HCT116 (cell line): ENCODE results near the gene TARS3. TPM values are rescaled to one million over a fixed set of nuclear protein-coding genes. Genes with fewer than 3 reads are reported as not detected.

Experiments used
- ATAC-seq: fragments of 200-7000 bp; cut with Tn5 transposase; 2 replicates; pipeline ENCODE4 v1.9.1; 2020; ENCODE audit warnings: mild to moderate bottlenecking, moderate library complexity
- BruUV-seq: library from RNA; stranded (reverse); fragments of 400-500 nt; replicated peaks from 2 replicates; lab custom pipeline; 2021; lab: Mats Ljungman, UMichigan
- CTCF ChIA-PET: fragments of 300-600 bp; sonication (Branson Sonifier 250); formaldehyde crosslinking; loops from one replicate; lab custom pipeline; 2021; ENCODE audit warnings: antibody characterized with exemption; lab: Charles Lee
- POLR2A ChIA-PET: fragments of 300-600, 350-600 bp; sonication (Branson Sonifier 250); formaldehyde crosslinking; loops from one replicate; lab custom pipeline; 2021; ENCODE audit warnings: antibody characterized with exemption; lab: Charles Lee
- RAD21 ChIA-PET, 2 experiments: fragments of 300-600 bp; sonication (Branson Sonifier 250); formaldehyde crosslinking; loops; one replicate each; lab custom pipeline; 2023; ENCODE audit warnings: low total read pairs in 2 of 2; ENCODE audit not compliant: uncharacterized antibody in 2 of 2, unreplicated experiment in 2 of 2, low non-redundant PET in 1 of 2; lab: Charles Lee
- DNase-seq: peaks from one replicate; pipeline ENCODE4 v3.0.0-alpha.2; 2010; ENCODE audit warnings: low read depth, low spot score
- H2AFZ ChIP-seq: fragments of 200-600 bp; shearing (Covaris generic), sonication (generic); 2 replicates; pipeline ENCODE4 v1.6.1; 2017; ENCODE audit warnings: low read depth, mixed run types, mixed read lengths, antibody characterized with exemption, low read length; ENCODE audit not compliant: poor library complexity, severe bottlenecking
- H3K27ac ChIP-seq: 2 replicates; pipeline ENCODE4 v1.5.1; 2012; ENCODE audit warnings: low read depth, low read length
- H3K27me3 ChIP-seq: fragments of 200-600 bp; sonication (generic); 2 replicates; pipeline ENCODE4 v1.6.1; 2016; ENCODE audit warnings: mixed run types, low read length, mixed read lengths; ENCODE audit not compliant: insufficient read depth
- H3K36me3 ChIP-seq, 2 experiments: fragments of 200-500 bp in 1 of 2; fragments of 200-600 bp in 1 of 2; sonication (Bioruptor generic) in 1 of 2; sonication (generic) in 1 of 2; 2 replicates each; pipeline versions ENCODE4 v1.5.1 to v1.6.1; 2014 to 2016; ENCODE audit warnings: low read length in 2 of 2, inconsistent platforms in 1 of 2, mixed read lengths in 1 of 2, mixed run types in 1 of 2; ENCODE audit not compliant: insufficient read depth in 2 of 2, control insufficient read depth in 1 of 2
- H3K4me1 ChIP-seq, 2 experiments: fragments of 200-600 bp in 1 of 2; sonication (generic) in 1 of 2; 2 replicates each; pipeline versions ENCODE4 v1.5.1 to v1.6.1; 2012 to 2017; ENCODE audit warnings: low read length in 2 of 2, inconsistent platforms in 1 of 2, mild to moderate bottlenecking in 1 of 2, mixed read lengths in 1 of 2, mixed run types in 1 of 2, moderate library complexity in 1 of 2; ENCODE audit not compliant: insufficient read depth in 2 of 2, control insufficient read depth in 1 of 2
- H3K4me2 ChIP-seq: fragments of 200-600 bp; sonication (generic); 2 replicates; pipeline ENCODE4 v1.6.1; 2017; ENCODE audit warnings: mixed run types, low read length, mixed read lengths
- H3K4me3 ChIP-seq, 2 experiments: fragments of 200-600 bp in 1 of 2; sonication (generic) in 1 of 2; replicated peaks in 1 of 2; 2 replicates each; pipeline ENCODE4 v1.5.1; 2011 to 2016; ENCODE audit warnings: low read length in 2 of 2, control low read depth in 1 of 2, low read depth in 1 of 2, mild to moderate bottlenecking in 1 of 2, mixed read lengths in 1 of 2, mixed run types in 1 of 2
- H3K79me2 ChIP-seq: fragments of 200-600 bp; sonication (generic); 2 replicates; pipeline ENCODE4 v1.6.1; 2017; ENCODE audit warnings: mild to moderate bottlenecking, mixed run types, low read length, moderate library complexity, mixed read lengths; ENCODE audit not compliant: insufficient read depth
- H3K9ac ChIP-seq: fragments of 200-600 bp; sonication (generic); 2 replicates; pipeline ENCODE4 v1.6.1; 2016; ENCODE audit warnings: low read length, mixed read lengths
- H3K9me2 ChIP-seq: fragments of 200-600 bp; sonication (generic), shearing (Covaris generic); 2 replicates; pipeline ENCODE4 v1.6.1; 2017; ENCODE audit warnings: mixed run types, mild to moderate bottlenecking, moderate library complexity; ENCODE audit not compliant: insufficient read depth
- H3K9me3 ChIP-seq, 2 experiments: fragments of 200-500 bp in 1 of 2; fragments of 200-600 bp in 1 of 2; sonication (Bioruptor generic) in 1 of 2; sonication (generic) in 1 of 2; 2 replicates each; pipeline ENCODE4 v1.6.1; 2014 to 2017; ENCODE audit warnings: low read length in 2 of 2, mixed read lengths in 2 of 2, inconsistent platforms in 1 of 2, low read depth in 1 of 2, mild to moderate bottlenecking in 1 of 2, mixed run types in 1 of 2, moderate library complexity in 1 of 2; ENCODE audit not compliant: control insufficient read depth in 1 of 2, insufficient read depth in 1 of 2
- H4K20me1 ChIP-seq: fragments of 200-600 bp; sonication (generic), shearing (Covaris generic); 2 replicates; pipeline ENCODE4 v1.6.1; 2017; ENCODE audit warnings: mixed run types, mild to moderate bottlenecking, moderate library complexity; ENCODE audit not compliant: insufficient read depth
- CBX3 ChIP-seq: IDR thresholded peaks from 2 replicates; pipeline ENCODE4 v1.6.1; 2012; ENCODE audit warnings: low read depth
- EGR1 ChIP-seq: IDR thresholded peaks from 2 replicates; pipeline ENCODE4 v1.6.1; 2012; ENCODE audit warnings: low read depth
- ELF1 ChIP-seq: IDR thresholded peaks from 2 replicates; pipeline ENCODE4 v1.6.1; 2012; ENCODE audit warnings: low read depth, borderline replicate concordance
- EZH2 ChIP-seq: fragments of 200-600 bp; sonication (generic); IDR thresholded peaks from 2 replicates; pipeline ENCODE4 v1.6.1; 2017; ENCODE audit warnings: antibody characterized with exemption, mixed run types
- FOSL1 ChIP-seq: IDR thresholded peaks from 2 replicates; pipeline ENCODE4 v1.6.1; 2012; ENCODE audit warnings: low read depth
- JUND ChIP-seq: IDR thresholded peaks from 2 replicates; pipeline ENCODE4 v1.6.1; 2012
- POLR2A ChIP-seq: IDR thresholded peaks from 2 replicates; pipeline ENCODE4 v1.7.0; 2011; ENCODE audit warnings: borderline replicate concordance; ENCODE audit not compliant: insufficient read depth, insufficient read length; ENCODE audit errors: extremely low read depth
- POLR2AphosphoS5 ChIP-seq: IDR thresholded peaks from 2 replicates; pipeline ENCODE4 v1.6.1; 2011; ENCODE audit warnings: mild to moderate bottlenecking, low read depth, low read length, moderate library complexity
- RAD21 ChIP-seq: IDR thresholded peaks from 2 replicates; pipeline ENCODE4 v1.6.1; 2012; ENCODE audit warnings: low read depth, mild to moderate bottlenecking
- SIN3A ChIP-seq: IDR thresholded peaks from 2 replicates; pipeline ENCODE4 v1.6.1; 2012; ENCODE audit warnings: low read depth
- SRF ChIP-seq: IDR thresholded peaks from 2 replicates; pipeline ENCODE4 v1.6.1; 2012; ENCODE audit warnings: low read depth
- TCF7L2 ChIP-seq: IDR thresholded peaks from 2 replicates; pipeline ENCODE4 v1.7.0; 2011; ENCODE audit warnings: borderline replicate concordance, inconsistent platforms; ENCODE audit not compliant: insufficient read depth, insufficient read length; ENCODE audit errors: extremely low read depth
- ZNF274 ChIP-seq: fragments of 200-500 bp; sonication (Bioruptor generic); IDR thresholded peaks from 2 replicates; pipeline ENCODE4 v1.6.1; 2014; ENCODE audit warnings: mild to moderate bottlenecking, low read depth, low read length, inconsistent platforms
- intact Hi-C: fragments of 100-400 bp; cut with micrococcal nuclease; formaldehyde crosslinking; loops from 2 replicates; pipeline ENCODE4 v1.10.0; 2022
- total RNA-seq: library from RNA; stranded (reverse); gene quantifications from one replicate; pipeline ENCODE4 v1.2.1, GENCODE V29; 2021; ENCODE audit not compliant: unreplicated experiment
- TF ChIP-seq, protein P1 (sequence below), 3 experiments: fragments of 200-600 bp in 1 of 3; sonication (generic) in 1 of 3; IDR thresholded peaks in 2 of 3; conservative IDR thresholded peaks in 1 of 3; 2 replicates each; pipeline ENCODE4 v1.5.1; 2012 to 2017; ENCODE audit warnings: low read depth in 2 of 3, low read length in 2 of 3, antibody characterized with exemption in 1 of 3, borderline replicate concordance in 1 of 3, control low read depth in 1 of 3, mild to moderate bottlenecking in 1 of 3, mixed read lengths in 1 of 3, mixed run types in 1 of 3, moderate library complexity in 1 of 3; ENCODE audit not compliant: insufficient read depth in 1 of 3
- TF ChIP-seq, protein P2 (sequence below): IDR thresholded peaks from 2 replicates; pipeline ENCODE4 v1.6.1; 2012
- TF ChIP-seq, protein P3 (sequence below): IDR thresholded peaks from 2 replicates; pipeline ENCODE4 v1.6.1; 2011; ENCODE audit warnings: mild to moderate bottlenecking, low read length, moderate library complexity; ENCODE audit not compliant: insufficient replicate concordance; ENCODE audit errors: extremely low read depth
- TF ChIP-seq, protein P4 (sequence below): IDR thresholded peaks from 2 replicates; pipeline ENCODE4 v1.6.1; 2012

Gene TARS3
- total RNA-seq, 1 experiment from 2014 or later, result 11.1 TPM

DNA sequence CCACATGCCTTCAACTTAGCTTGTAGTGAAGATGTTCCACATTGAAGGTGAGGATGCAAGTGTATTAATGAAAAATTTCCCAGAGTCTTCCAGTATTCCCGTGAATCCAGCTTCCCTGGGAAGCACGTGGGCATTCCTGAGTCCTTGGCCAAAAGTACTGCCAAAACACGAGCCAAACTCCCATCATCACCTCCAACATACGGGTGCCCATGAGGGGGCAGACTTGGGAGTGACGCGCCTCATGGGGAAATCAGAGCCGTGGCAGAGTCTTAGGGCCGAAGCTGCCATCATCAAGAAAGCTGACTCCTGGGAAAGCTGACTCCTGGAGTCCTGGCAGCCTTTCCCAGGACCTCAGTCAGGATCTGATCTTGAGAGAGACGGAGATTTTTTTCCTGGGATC, 52.0 kb downstream of the TARS3 start:
- ChIA-PET RAD21 (no interaction called here), CTCF (no interaction called here), POLR2A (no interaction called here)
- Histone ChIP-seq H3K9ac (no peak overlapping the region), H2AFZ (no peak overlapping the region), H3K4me3 (no peak overlapping the region), H3K4me2 (no peak overlapping the region), H3K4me1 (no peaks in the 10 kb centered on the region), H3K27ac (no peak overlapping the region), H3K27me3 (no peaks in the 10 kb centered on the region), H3K9me3 (no peaks in the 10 kb centered on the region), H4K20me1 (no peaks in the 10 kb centered on the region), H3K36me3 (no peaks in the 10 kb centered on the region; a peak in 1 of 4 replicates), H3K79me2 (no peaks in the 10 kb centered on the region), H3K9me2 (no peaks in the 10 kb centered on the region)
- no peak for ATAC-seq
- no peak for DNase-seq
- intact Hi-C loops, result no loop called here
- TF ChIP-seq EGR1, result no peak
- TF ChIP-seq, protein P1, sequence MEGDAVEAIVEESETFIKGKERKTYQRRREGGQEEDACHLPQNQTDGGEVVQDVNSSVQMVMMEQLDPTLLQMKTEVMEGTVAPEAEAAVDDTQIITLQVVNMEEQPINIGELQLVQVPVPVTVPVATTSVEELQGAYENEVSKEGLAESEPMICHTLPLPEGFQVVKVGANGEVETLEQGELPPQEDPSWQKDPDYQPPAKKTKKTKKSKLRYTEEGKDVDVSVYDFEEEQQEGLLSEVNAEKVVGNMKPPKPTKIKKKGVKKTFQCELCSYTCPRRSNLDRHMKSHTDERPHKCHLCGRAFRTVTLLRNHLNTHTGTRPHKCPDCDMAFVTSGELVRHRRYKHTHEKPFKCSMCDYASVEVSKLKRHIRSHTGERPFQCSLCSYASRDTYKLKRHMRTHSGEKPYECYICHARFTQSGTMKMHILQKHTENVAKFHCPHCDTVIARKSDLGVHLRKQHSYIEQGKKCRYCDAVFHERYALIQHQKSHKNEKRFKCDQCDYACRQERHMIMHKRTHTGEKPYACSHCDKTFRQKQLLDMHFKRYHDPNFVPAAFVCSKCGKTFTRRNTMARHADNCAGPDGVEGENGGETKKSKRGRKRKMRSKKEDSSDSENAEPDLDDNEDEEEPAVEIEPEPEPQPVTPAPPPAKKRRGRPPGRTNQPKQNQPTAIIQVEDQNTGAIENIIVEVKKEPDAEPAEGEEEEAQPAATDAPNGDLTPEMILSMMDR (IDR thresholded peaks at IDR 0.05 in 2 of 3, conservative IDR thresholded peaks at IDR 0.05 in 1 of 3; ENCODE audit: borderline replicate concordance in 1 of 3, insufficient read depth in 1 of 3, low read depth in 2 of 3, low read length in 2 of 3), result peak in 1 of 3 experiments; percentile 16; a peak in 1 of 6 replicates
- TF ChIP-seq, protein P2, sequence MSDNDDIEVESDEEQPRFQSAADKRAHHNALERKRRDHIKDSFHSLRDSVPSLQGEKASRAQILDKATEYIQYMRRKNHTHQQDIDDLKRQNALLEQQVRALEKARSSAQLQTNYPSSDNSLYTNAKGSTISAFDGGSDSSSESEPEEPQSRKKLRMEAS, result no peak
- BruUV-seq, result no TSS peak

DNA sequence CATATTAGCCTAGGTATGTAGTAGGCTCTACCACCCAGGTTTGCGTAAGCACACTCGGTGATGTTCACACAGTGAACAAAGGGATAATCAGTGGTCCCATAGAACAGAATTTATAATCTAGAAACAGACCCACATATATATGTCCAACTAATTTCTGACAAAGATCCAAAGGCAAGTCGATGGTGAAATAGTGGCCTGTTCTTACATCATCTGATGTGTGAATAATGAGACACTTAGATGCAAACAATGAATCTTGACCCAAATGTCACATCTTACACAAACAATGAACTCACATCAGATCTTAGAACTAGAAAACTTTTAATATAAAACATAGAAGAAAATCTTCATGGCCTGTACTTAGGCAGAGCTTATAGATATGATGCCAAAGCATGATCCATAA, 54.5 kb downstream of the TARS3 start:
- DNase-seq, result no peak
- ChIA-PET POLR2A (no interaction called here), CTCF (no interaction called here), RAD21 (no interaction called here)
- Histone ChIP-seq H3K9me2 (no peaks in the 10 kb centered on the region), H3K4me2 (no peak overlapping the region), H3K9me3 (no peaks in the 10 kb centered on the region), H3K4me1 (no peaks in the 10 kb centered on the region), H3K27me3 (no peaks in the 10 kb centered on the region), H3K4me3 (no peak overlapping the region), H3K36me3 (no peaks in the 10 kb centered on the region; a peak in 1 of 4 replicates), H2AFZ (no peak overlapping the region), H3K79me2 (no peaks in the 10 kb centered on the region), H3K9ac (no peak overlapping the region), H3K27ac (no peak overlapping the region), H4K20me1 (no peaks in the 10 kb centered on the region)
- ATAC-seq, result no peak
- no TSS peak for BruUV-seq
- intact Hi-C loops, result no loop called here
- TF ChIP-seq CBX3 (no peak), FOSL1 (no peak), ZNF274 (no peak), EZH2 (no peak), TCF7L2 (no peak), SIN3A (no peak), SRF (no peak), POLR2A (no peak), RAD21 (no peak), ELF1 (no peak), JUND (no peak), POLR2AphosphoS5 (no peak)
- TF ChIP-seq, protein P3, sequence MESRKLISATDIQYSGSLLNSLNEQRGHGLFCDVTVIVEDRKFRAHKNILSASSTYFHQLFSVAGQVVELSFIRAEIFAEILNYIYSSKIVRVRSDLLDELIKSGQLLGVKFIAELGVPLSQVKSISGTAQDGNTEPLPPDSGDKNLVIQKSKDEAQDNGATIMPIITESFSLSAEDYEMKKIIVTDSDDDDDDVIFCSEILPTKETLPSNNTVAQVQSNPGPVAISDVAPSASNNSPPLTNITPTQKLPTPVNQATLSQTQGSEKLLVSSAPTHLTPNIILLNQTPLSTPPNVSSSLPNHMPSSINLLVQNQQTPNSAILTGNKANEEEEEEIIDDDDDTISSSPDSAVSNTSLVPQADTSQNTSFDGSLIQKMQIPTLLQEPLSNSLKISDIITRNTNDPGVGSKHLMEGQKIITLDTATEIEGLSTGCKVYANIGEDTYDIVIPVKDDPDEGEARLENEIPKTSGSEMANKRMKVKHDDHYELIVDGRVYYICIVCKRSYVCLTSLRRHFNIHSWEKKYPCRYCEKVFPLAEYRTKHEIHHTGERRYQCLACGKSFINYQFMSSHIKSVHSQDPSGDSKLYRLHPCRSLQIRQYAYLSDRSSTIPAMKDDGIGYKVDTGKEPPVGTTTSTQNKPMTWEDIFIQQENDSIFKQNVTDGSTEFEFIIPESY, result no peak
- TF ChIP-seq, protein P4, sequence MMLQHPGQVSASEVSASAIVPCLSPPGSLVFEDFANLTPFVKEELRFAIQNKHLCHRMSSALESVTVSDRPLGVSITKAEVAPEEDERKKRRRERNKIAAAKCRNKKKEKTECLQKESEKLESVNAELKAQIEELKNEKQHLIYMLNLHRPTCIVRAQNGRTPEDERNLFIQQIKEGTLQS, result no peak
